Mammary epithelial cell (primary cell): ENCODE data around the gene PDZD4.

Source experiments
- CTCF ChIP-seq, 2 donors: IDR thresholded peaks in 1 of 2; conservative IDR thresholded peaks in 1 of 2; 2 replicates each; pipeline ENCODE4 v1.5.1; 2011 to 2012; ENCODE audit warnings: inconsistent platforms in 2 of 2, low read length in 2 of 2, mild to moderate bottlenecking in 2 of 2, control low read depth in 1 of 2, low read depth in 1 of 2; ENCODE audit not compliant: insufficient read depth in 1 of 2; ENCODE audit errors: extremely low read depth in 1 of 2
- EZH2 ChIP-seq: IDR thresholded peaks from 2 replicates; pipeline ENCODE4 v1.6.1; 2012; ENCODE audit warnings: low read length, inconsistent platforms, borderline replicate concordance

- TF ChIP-seq CTCF (conservative IDR thresholded peaks at IDR 0.05 in 1 of 2, IDR thresholded peaks at IDR 0.05 in 1 of 2; ENCODE audit: extremely low read depth in 1 of 2, insufficient read depth in 1 of 2, low read depth in 1 of 2, low read length in 2 of 2) (no peak), EZH2 (no peak)
Observed at GRCh38 chrX:153824348-153824747, 6.0 kb downstream of the PDZD4 start.
